Activated CD8-positive, alpha-beta memory T cell treated with anti-CD3 and anti-CD28 coated beads, Interleukin-2, amount 50 U/mL, for 24 hours (primary cell): ENCODE data around the gene SART1.
"Not testable (repeated sequence)": the region's sequence is repeated elsewhere in the genome, so short reads cannot be mapped to it uniquely, and the experiment has no call there.

Source experiments
- DNase-seq: peaks from one replicate; pipeline ENCODE4 v3.0.0-alpha.2; 2020; ENCODE audit errors: extremely low read depth

Gene SART1

DNA sequence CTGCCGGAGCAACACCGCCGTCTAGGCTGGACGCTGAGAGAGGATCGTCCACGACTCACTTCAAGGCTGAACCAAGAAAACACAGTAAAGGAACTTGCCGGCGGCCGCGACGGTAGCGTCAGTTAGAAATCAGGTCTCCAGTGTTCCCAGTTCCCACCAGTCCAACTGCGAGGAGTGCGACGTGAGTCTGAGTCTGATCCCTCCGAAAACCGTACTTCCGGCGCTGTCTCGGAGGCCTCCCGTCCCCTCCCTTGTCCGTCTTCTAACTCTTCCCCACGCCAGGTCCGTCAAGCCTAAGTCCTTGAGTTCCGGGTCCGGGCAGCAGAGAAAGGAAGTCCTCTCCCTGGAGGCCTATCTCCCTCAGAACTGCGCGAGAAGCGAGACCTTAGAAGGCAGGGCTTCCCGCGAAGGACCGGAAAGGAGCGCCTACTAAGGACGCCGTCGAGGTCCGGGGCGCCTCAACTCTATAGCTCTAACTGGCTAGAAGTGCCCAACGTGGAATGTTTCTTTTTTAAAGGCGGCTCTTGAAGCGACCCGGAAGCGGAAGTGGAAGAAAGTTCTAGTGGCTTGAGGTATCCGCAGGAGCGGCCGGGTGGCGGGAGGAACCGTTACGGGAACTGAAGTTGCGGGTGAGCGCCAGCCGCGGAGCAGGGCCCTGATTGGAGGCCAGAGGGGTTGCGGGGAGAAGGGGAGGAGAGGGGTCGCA, 40.6 kb downstream of the SART1 start, which contains the start of the genes BANF1 and EIF1AD:
TSS of gene BANF1 (plus strand) at position 562 of the 706 bp plus-strand sequence. CDS start 748 bp downstream, outside the sequence.
TSS of gene EIF1AD (minus strand) at position 216 of the 706 bp plus-strand sequence. CDS start 1,768 bp downstream, outside the sequence.
- DNase-seq = peak; percentile 89

DNA sequence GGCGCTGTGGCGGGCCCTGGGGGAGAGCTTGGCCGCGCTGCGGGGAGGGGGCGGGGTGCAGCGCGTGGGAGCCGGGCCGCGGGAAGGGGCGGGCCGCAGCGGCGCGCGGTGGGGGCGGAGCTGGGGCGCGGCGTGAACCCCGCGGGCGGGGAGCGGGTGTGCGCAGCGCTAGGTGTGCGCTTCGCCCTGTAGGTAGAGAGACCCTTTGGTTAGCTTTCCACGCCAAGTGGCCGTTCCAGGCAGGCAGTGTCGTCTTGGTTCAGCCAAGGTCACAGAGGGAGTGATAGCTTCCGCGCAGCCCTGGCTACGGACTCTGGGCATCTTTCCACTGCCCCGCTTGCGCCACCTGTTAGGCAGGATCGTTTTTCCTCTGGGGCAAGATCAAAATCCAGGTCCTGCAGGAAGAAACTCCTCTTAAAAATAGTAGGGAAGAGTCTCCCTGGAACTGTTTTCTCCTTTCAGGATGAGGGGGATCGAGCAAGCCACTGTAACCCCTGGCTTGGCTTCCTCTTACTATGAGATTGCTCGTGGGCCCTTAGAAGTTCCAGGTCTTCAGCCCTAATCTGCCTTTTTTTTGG, 41.2 kb downstream of the SART1 start:
- no peak for DNase-seq

DNA sequence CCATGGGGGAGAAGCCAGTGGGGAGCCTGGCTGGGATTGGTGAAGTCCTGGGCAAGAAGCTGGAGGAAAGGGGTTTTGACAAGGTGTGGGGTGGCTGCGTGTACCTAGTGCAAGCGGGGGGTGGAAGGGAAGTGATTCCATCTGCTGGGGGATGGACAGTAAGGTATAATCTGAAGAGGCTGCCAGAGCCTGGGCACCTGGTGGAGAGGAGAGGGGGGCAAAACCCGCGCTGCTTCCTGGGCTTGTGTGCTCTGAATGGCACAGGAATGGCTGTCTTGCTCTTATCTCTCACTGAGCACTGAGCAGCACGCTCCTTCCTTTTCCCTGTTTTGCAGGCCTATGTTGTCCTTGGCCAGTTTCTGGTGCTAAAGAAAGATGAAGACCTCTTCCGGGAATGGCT, 41.8 kb downstream of the SART1 start:
- DNase-seq = no peak

DNA sequence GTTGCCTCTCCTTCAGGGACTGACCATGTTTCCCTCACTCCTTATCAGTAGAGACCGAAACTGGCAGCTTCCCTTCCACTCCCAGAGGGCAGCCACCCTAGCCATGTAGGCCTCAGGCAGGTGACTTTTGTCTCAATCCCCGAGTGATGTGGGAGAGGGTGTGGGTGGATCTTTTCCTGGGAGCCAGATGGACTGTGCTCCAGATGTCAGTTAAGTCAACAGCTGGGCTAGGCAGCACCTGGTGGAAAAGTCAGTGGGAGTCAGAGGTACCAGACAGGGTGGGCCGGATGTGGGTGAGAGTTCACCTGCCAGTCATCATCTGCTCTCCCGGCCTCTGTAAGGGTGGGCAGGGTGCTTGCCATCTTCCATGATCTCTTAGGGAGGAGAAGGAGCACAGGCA, 42.7 kb downstream of the SART1 start:
- DNase-seq = no peak

DNA sequence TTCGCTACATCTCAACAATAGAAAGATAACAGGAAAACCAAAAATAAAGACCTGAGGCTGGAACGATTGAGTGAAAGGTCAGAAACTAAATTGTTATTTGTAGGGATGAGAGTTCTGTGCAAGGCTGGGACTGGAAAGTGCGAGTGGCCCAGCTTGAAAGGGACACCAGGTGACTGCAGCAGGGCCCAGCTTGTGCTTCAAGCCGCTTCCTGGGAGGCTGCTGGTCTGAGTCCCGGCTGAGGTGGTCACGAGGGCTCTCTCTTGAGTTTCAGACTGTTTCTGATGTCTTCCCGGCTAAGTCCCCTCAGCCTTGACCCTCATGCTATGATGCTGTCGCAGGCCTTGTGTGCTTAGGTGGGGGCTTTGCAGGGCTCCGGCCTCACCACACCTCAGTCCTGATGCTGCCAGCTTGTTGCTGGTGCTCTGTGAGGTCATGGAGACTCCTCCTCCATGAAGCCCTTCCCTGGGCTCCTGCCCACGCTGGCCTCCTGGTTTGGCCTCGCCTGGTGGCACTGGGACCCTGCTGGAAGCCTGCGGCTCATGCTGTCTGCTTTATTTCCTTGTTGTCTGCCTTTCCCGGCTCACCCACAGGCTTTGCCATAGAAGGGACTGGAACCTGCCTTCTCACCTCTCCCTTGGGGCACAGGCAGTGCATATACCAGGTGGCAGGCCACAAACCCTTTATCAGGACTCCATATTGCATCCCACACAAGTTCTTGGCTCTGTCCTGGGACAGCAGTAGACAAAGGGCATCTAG, 44.8 kb downstream of the SART1 start:
- no peak for DNase-seq

DNA sequence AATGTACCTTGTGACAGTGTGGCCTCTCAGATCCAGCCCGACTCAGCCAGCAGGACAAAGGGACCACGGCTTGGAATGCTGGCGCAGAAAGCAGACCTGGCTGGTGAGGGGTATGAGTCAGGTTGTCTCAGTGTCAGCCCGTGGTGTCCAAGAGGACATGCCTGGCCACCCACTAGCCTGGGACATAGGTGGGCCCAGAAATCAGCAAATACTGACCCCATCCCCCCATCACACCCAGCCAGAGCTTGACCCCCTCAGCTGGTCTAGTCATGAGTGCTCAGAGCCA, 45.3 kb downstream of the SART1 start:
- DNase-seq = no peak

DNA sequence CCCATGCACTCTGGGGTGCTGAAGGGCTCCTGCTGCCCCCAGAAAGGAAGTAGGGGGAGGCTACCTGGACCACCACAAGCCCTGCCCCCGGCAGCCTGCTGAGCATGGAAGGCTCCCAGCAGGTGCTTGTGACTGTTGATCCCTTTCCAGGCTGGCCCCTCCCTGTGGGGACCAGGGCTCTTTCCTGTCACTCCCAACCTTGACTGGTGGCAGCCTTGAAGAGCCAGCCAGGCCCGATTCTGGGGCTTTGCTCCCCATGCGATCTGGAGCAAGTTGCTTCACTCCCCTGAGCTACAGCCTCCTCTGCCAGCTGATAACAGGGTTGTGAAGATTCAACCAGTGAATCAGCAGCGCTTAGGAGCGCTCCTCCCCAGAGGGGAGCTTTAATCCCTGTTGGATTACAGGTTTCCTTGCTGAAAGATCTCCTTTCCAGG, 45.7 kb downstream of the SART1 start:
- DNase-seq = no peak

DNA sequence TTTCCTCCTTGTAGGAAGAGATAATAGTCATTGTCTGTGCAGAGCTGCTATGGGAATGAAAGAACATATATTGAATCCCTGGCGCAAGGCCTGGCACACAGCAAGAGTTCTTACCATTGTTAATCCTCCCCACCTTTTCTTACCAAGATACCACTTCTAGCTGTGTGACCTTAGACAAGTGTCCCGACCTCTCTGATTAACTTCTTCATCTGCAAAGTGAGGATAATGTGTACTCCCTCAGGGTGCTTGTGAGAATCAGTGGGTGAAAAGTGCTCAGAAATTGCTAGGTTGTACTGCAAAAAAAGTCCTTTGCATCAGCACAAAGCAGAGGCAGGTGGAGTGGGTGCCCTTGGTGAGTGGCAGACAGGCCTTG, 46.5 kb downstream of the SART1 start:
- DNase-seq = no peak

DNA sequence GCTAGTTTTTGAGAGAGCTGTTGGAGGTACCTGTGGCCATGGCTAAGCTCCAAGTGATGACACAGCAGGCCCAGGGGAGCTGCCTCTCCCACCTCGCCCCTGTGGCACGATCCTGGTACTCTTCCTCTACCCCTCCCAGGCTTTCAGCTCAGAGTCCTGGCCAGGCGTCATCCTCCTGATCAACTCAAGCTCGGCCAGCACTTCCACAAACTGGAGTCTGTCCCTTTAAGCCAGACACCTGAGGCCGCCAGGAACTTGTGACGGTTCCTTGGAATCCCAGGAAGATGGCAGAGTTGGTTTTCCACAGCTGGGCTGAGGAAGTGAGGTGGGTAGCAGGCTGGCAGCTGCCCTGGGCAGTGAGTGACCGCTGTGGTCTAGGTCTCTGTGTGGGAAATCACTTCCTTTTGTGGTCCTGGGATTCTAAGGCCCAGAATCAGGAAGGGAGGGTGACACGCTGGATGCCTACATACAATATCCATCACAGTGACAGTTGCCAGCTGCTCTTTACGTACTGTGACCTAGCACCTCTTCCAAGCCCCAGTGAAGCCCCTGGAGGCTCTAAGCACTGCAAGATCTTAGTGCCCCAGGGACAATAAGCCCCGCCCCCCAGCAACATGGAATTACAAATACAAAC, 47.1 kb downstream of the SART1 start:
- no peak for DNase-seq

DNA sequence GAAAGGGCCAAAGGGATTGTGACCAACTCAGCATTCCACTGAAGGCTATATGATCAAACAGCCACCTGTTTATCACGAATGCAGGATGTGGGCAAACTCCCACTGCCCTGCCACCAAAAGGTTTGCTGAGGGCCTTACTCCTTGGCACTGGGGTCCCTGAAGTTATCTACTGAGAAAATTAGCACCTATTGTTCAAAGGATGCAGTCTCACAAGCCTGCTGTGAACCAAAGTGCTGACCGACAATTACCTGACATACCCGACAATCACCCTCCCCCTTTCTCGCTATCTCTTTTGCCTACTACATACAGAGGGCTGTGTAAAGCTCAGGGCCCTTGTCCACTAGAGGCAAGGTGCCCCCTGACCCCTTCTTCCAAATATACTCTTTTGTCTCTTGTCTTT, 48.5 kb downstream of the SART1 start:
- not testable (repeated sequence) for DNase-seq

DNA sequence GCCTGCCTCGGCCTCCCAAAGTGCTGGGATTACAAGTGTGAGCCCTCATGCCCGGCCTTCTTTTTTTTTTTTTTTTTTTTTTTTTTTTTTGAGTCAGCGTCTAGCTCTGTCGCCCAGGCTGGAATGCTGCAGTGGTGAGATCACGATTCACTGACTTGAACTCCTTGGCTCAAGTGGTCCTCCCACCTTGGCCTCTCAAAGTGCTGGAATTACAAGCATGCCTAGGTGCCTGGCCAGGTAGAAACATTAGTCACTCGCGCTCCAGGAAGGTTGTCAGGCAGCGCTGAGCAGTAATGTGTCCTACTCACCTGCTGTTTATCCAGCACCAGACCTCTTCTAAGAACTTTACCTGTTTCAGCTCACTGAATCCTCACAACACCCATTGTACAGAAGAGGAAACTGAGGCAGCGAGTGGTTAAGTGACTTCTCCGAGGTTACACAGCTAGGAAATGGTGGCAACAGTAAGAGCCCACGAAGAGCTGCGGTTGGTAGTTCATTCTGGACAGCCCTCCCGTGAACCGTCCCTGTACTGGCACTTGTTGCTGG, 49.8 kb downstream of the SART1 start:
- no peak for DNase-seq

DNA sequence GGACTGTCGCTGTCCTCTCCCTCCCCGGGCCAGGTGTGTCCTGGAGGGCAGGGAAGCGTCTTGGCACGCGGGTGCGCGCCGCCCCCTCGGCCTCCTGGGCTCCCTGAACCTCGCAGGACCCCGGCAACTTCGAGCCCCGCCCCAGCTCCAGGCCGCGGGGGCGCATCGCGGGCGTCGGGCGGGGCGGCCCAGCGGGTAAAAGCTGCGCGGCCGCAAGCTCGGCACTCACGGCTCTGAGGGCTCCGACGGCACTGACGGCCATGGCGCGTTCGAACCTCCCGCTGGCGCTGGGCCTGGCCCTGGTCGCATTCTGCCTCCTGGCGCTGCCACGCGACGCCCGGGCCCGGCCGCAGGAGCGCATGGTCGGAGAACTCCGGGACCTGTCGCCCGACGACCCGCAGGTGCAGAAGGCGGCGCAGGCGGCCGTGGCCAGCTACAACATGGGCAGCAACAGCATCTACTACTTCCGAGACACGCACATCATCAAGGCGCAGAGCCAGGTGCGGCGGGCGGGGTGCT, 50.3 kb downstream of the SART1 start, which contains the start of gene CST6:
TSS of gene CST6 (plus strand) at position 224 of the 519 bp plus-strand sequence. CDS start at position 261, 37 bp downstream.
- no peak for DNase-seq

DNA sequence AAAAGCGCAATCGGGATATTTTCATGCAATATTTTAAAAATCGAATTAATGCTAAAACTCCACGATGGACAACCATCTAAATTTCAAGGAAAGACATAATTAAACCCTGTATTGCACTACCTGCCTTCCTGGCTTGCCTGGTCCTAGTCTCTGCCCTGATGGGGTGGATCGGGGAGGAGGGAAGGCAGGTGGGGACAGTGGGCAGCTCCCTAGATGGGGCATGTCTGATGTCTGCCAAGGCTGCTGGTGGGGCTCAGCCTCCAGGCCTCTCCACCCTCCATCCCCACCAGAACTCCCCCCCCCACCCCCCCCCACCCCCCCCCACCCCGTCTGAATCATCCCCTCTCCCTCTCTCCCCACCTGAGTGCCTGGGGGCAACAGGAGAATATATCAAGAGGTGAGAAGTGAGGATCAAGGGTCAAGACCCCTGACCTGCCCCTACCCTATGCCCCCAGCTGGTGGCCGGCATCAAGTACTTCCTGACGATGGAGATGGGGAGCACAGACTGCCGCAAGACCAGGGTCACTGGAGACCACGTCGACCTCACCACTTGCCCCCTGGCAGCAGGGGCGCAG, 50.9 kb downstream of the SART1 start:
- no peak for DNase-seq

DNA sequence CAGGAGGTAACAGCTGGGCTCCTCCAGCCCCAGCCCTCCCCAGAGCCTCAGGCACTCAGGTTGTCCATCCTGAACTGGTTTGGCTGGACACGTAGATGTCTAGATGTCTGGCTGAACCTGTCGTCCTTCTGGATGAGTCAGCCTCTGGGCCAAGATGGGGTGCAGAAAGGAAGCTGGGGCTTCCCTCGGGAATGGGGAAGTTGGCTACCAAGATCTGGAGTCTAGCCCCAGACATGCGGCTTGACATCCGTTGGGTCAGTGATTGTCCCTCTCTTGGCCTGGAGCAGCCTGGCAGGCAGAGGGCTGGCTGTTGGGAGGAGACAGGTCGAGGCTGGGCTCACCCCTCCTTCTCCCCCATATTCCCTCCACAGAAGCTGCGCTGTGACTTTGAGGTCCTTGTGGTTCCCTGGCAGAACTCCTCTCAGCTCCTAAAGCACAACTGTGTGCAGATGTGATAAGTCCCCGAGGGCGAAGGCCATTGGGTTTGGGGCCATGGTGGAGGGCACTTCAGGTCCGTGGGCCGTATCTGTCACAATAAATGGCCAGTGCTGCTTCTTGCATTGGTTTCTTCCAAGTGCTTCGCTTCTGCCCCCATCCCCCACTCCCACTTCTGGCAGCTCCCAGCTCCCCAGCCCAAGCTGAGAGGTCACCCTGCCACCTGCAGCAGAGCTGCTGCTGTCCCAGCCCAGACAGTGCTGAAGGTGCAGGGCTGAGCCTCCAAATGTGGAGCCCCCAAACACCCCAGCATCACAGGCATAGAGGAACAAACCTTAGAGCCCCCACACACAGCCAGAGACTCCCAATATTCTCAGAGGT, 51.6 kb downstream of the SART1 start:
- DNase-seq = no peak

DNA sequence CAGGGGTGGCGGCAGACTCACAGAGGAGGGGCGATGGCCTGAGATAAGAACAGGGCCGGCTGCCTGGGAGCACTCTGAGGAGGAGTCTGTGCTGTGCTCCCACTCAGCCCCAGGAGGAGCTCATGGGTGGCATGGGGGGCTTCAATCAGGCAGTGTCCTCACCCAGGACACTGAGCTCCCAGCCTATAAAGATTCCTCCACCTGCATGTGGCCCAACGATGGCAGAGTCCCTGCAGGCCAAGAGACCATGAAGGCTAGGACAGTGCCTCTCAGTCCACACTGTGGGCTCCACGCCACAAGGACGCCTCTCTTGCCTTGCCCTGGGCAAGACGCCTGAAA, 52.2 kb downstream of the SART1 start:
- DNase-seq = no peak

DNA sequence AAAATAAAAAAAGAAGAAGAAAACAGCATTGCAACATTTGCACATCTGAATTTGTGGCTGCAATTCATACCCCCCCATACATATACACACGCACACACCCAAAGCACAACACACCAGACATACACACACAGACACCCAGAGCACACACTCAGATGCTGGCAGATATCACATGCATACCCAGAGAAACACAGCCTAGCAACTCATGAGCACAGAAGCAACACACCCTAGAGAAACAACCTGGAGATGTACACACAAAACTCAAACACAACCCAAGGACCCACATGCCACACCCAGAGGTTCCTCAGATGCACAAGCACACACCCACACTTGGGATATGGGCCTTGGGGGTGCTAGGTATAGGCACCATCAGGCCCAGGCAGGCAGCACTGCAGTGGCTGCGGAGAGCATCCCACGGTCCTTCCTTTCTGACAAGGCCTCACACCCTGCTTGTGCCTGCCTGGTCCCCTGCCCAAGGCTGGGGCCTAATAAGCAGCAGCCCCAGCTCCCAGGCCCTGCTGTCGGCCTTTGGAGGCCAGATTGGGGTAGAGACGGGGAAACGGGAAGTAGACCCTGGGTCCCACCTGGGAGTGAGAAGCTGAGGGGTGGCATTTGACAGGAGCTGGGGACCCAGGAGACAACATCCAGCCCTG, 53.4 kb downstream of the SART1 start:
- no peak for DNase-seq

DNA sequence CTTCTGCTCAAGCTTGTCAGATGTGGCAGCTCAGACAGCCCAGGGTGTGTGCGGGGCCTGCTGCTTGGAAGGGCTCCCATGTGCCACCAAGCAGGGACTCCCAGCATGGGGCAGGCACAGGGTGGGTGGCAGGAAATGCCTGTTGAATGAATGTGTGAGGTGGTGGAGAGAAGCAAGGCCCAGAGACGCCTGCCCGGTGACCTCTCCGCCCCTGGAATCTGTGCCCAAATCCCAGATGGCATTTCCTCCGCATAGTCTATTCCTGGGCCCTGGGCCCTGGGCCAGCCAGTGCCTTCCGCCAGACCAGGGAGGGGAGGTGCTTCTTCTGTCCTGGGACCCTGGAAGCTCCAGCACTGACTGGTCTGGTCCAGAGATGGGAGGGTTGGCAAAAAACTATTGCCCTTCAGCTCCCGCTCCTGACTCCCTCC, 53.9 kb downstream of the SART1 start:
- no peak for DNase-seq

DNA sequence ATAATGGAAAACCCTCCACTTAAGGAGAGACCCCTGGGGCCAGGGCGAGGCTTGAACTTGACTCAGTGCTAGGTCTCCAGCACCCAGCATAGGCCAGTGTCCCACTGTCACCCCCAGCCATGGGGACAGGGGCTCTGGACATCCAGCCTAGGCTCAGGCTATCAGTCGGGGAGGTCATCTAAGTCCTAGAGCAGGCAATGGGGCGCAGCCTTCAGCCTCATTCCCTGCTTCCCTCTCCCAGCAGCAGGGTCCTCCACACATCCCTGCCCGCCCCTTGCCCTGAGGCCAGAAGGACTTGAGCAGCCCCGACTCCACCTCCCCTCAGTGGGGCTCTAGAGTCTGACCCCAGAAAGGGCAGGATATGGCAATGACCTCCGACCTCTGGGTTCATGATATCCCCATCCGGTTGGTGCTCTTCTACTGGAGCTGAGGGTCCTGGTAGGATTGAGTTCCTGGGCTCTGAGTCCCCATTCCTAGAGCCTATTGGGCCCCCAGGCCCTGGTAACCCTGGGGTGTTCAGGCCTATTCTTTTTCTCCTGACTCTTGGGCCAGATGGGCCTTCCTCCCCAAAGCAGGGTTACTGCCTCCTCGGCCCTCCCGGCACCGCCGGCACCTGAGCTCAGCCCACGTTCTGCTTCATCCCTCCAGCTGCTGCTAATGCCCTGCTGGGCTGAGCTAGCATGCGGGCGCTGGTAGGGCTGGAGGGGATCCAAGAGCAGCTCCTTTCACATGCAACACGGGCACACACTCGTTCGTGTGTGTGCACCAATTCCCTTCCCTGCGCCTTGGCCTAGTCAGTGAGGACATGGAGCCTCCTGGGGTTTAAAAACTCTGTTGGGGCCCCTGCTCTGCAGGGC, 54.6 kb downstream of the SART1 start:
- DNase-seq = no peak

DNA sequence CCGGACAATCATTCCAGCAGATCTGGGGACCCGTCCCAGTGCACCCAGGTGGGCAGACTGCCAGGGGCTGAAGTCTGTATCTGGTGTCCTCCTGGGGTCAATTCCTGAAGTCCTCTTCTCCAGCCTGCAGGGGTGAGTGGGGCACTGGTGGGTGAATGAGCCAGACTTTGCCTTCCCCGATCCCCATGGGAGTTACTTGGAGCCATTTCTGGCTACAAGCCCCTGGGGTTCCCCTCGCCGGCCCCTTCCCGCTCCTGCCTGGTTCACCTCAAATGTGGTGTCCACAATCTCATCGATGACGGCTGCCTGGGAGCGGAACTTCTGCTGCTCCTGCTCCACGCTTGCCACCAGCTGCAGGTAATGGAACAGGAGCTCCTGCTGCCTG, 55.3 kb downstream of the SART1 start:
- DNase-seq = no peak
